Measurements from ENCODE around the gene PDHB.
"Not testable (repeated sequence)": the region's sequence is repeated elsewhere in the genome, so short reads cannot be mapped to it uniquely, and the experiment has no call there.

The PDHB gene

GRCh38 chr3:58433400-58434167, at the start of gene PDHB:
TSS of gene PDHB (minus strand) at chr3:58433832. CDS start at chr3:58433809, 23 bp downstream.
- DNase-seq, result peak; percentile 90

GRCh38 chr3:58482917-58483636, 49.4 kb upstream of the PDHB start:
- no peak for DNase-seq

- no peak for DNase-seq
These were observed 46.7 kb upstream of the PDHB start for GRCh38 chr3:58480309-58480708.

GRCh38 chr3:58478781-58479180, 45.1 kb upstream of the PDHB start:
- no peak for DNase-seq

GRCh38 chr3:58474967-58475578, 41.4 kb upstream of the PDHB start:
- no peak for DNase-seq

GRCh38 chr3:58474348-58474911, 40.8 kb upstream of the PDHB start:
- DNase-seq, result no peak

GRCh38 chr3:58473275-58473674, 39.6 kb upstream of the PDHB start:
- no peak for DNase-seq

GRCh38 chr3:58471025-58471887, 37.6 kb upstream of the PDHB start:
- DNase-seq, result peak; percentile 42 to 51

- DNase-seq, result no peak
These were observed 36.9 kb upstream of the PDHB start for GRCh38 chr3:58470363-58471024.

GRCh38 chr3:58469096-58469495, 35.5 kb upstream of the PDHB start:
- DNase-seq, result no peak

GRCh38 chr3:58466899-58467563, 33.4 kb upstream of the PDHB start:
- DNase-seq, result no peak

- DNase-seq, result peak in 1 of 2 donors; percentile 11
These were observed 31.2 kb upstream of the PDHB start for GRCh38 chr3:58464866-58465265.

GRCh38 chr3:58463942-58464271, 30.3 kb upstream of the PDHB start:
- DNase-seq, result no peak

GRCh38 chr3:58463181-58463941, 29.7 kb upstream of the PDHB start:
- DNase-seq, result peak; percentile 78 to 81

- no peak for DNase-seq
These were observed 29.2 kb upstream of the PDHB start for GRCh38 chr3:58462829-58463180.

GRCh38 chr3:58459160-58459559, 25.5 kb upstream of the PDHB start:
- no peak for DNase-seq

GRCh38 chr3:58452176-58452575, 18.5 kb upstream of the PDHB start:
- DNase-seq, result no peak

GRCh38 chr3:58441514-58442450, 8.2 kb upstream of the PDHB start:
- no peak for DNase-seq

- not testable (repeated sequence) for DNase-seq
These were observed 7.3 kb upstream of the PDHB start for GRCh38 chr3:58440996-58441355.

GRCh38 chr3:58437276-58437675, 3.6 kb upstream of the PDHB start:
- not testable (repeated sequence) for DNase-seq
